Stimulated activated CD8-positive, alpha-beta memory T cell treated with anti-CD3 and anti-CD28 coated beads, Interleukin-15, amount 100 ng/mL, for 48 hours (primary cell): ENCODE measurements around the gene ZIC1.

Experiments used
- DNase-seq, 2 donors: peaks; one replicate each; pipeline ENCODE4 v3.0.0-alpha.2; 2020; ENCODE audit warnings: low read depth in 2 of 2

ZIC1 gene

GRCh38 chr3:147410116-147410525, 956 bp downstream of the ZIC1 start:
- DNase-seq, result no peak

GRCh38 chr3:147410526-147411237, 1.5 kb downstream of the ZIC1 start:
- DNase-seq, result no peak

GRCh38 chr3:147411238-147411814, 2.2 kb downstream of the ZIC1 start:
- DNase-seq, result no peak

GRCh38 chr3:147411815-147412241, 2.7 kb downstream of the ZIC1 start:
- DNase-seq, result no peak

- no peak for DNase-seq
Observed at GRCh38 chr3:147412261-147412916, 3.2 kb downstream of the ZIC1 start.

GRCh38 chr3:147412917-147413685, 3.9 kb downstream of the ZIC1 start:
- no peak for DNase-seq

GRCh38 chr3:147413686-147414389, 4.7 kb downstream of the ZIC1 start:
- DNase-seq, result no peak

- no peak for DNase-seq
Observed at GRCh38 chr3:147414390-147415138, 5.4 kb downstream of the ZIC1 start.

GRCh38 chr3:147415286-147415685, 6.1 kb downstream of the ZIC1 start:
- DNase-seq, result no peak

GRCh38 chr3:147415874-147416273, 6.7 kb downstream of the ZIC1 start:
- no peak for DNase-seq

- no peak for DNase-seq
Observed at GRCh38 chr3:147416931-147417330, 7.8 kb downstream of the ZIC1 start.

GRCh38 chr3:147417551-147418295, 8.6 kb downstream of the ZIC1 start:
- DNase-seq, result no peak

- DNase-seq, result no peak
Observed at GRCh38 chr3:147418371-147418781, 9.2 kb downstream of the ZIC1 start.

- DNase-seq, result no peak
Observed at GRCh38 chr3:147418808-147419701, 9.9 kb downstream of the ZIC1 start.

- DNase-seq, result no peak
Observed at GRCh38 chr3:147419781-147420224, 10.6 kb downstream of the ZIC1 start.

- DNase-seq, result no peak
Observed at GRCh38 chr3:147420353-147421183, 11.4 kb downstream of the ZIC1 start.

GRCh38 chr3:147421184-147421912, 12.2 kb downstream of the ZIC1 start:
- no peak for DNase-seq

- DNase-seq, result no peak
Observed at GRCh38 chr3:147422196-147422595, 13.0 kb downstream of the ZIC1 start.
